Measurements from ENCODE around the gene STARD8.

Gene STARD8

DNA sequence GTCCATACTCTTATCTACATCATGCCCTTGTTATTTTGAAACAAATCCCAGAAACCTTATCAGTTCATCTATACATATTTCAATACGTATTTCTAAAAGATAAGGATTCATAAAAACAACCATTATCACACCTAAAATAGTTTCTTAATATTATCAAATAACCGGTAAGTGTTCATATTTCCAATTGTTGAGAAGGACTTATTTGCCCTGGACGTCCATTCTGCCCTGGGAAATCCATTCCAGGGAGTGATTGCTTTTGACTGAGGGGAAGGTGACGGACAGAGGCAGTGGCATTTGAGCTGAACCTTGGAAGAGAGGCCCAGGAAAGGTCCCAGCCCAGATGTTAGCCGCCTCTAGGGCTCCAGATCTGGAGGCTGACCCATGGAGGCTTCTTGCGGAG lies 49.6 kb downstream of the STARD8 start:
- Histone ChIP-seq H3K27me3 (peaks cover 81 to 100% (median 99%) of the 10 kb centered on the region in 11 experiments), H3K4me2 (peak overlapping the region in 7 of 11 experiments; percentile 16 to 86 (median 59); a peak in 10 of 22 replicates), H4K20me1 (peaks cover 0 to 15% (median 0%) of the 10 kb centered on the region in 11 experiments; a peak in 4 of 22 replicates), H3K9ac (peak overlapping the region in 1 of 11 experiments; percentile 2; a peak in 2 of 22 replicates), H3K4me1 (peaks cover 0 to 96% (median 20%) of the 10 kb centered on the region in 10 experiments; a peak in 11 of 20 replicates), H3K36me3 (no peaks in the 10 kb centered on the region), H3K27ac (peak overlapping the region in 6 of 11 experiments; percentile 27 to 52 (median 44); a peak in 9 of 22 replicates), H3K9me3 (replicated peaks in 1 of 11) (peaks cover 0 to 13% (median 7%) of the 10 kb centered on the region in 11 experiments; a peak in 8 of 22 replicates), H3K4me3 (no peak overlapping the region)
- TF ChIP-seq Cebpa-rat (IDR thresholded peaks at IDR 0.05), result no peak

DNA sequence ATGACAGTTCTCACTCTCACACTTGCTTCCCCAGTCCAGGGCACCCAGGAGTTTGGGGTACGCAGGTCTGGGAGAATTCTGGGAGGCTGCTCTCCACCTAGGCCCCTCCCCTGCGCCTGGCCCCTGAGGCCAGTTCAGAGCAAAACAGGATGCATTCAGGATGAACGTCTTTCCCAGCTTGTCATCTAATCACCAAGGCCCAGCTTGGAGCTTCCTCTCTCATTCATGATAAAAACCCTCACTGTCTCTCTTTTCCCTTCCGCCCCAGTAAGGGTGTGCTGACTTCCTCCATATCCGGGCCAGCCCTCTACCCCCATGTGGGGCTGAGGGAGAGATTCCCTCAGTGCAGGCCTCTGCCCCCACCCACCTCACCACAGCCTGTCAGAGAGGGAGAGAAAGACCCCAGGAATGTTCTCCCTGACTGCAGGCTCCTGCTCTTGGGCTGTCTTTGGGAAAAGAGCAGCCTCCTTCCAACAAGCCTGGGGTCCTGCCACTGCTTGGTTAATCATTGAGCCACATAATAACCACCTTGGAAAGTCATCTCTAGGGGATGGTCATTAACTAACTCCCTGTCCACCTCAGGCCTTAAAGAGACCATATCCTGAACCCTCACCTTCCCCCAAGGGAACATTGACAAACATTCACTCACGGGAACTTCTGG lies 50.1 kb downstream of the STARD8 start:
- no peak for TF ChIP-seq Cebpa-rat (IDR thresholded peaks at IDR 0.05)
- Histone ChIP-seq H3K27me3 (peaks cover 78 to 100% (median 99%) of the 10 kb centered on the region in 11 experiments), H3K4me2 (peak overlapping the region in 7 of 11 experiments; percentile 16 to 86 (median 59); a peak in 11 of 22 replicates), H4K20me1 (peaks cover 0 to 15% (median 0%) of the 10 kb centered on the region in 11 experiments; a peak in 3 of 22 replicates), H3K36me3 (no peaks in the 10 kb centered on the region), H3K27ac (peak overlapping the region in 6 of 11 experiments; percentile 27 to 52 (median 44); a peak in 11 of 22 replicates), H3K4me1 (peaks cover 0 to 99% (median 22%) of the 10 kb centered on the region in 10 experiments; a peak in 11 of 20 replicates), H3K9ac (peak overlapping the region in 2 of 11 experiments; percentile 2 to 8; a peak in 2 of 22 replicates), H3K9me3 (replicated peaks in 1 of 11) (peaks cover 0 to 13% (median 7%) of the 10 kb centered on the region in 11 experiments; a peak in 8 of 22 replicates), H3K4me3 (no peak overlapping the region)

DNA sequence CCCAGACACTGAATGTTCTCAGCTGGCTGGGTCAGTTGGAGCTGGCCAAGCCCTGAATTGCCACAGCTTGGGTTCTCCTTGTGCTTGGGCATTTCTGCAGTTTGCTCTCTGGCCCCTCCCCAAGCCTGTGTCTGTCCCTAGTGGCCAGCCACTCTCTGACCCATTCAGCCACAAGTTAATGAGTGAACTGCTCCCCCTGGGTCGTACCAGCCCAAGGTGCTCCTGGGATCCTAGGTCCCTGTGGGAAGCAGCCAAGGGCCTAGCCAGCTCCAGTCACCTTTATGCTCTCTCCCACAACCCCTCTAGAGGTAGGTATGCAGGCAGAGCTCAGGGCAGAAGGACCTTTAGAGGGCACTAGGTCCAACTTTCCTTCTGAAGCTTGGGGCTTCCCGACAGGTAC lies 51.5 kb downstream of the STARD8 start:
- 0 out of 22 replicates have a peak overlapping the region, but pooled peaks of 1 of the 11 experiments have one; percentile 29 for H3K9ac ChIP-seq
- peak overlapping the region in 3 of 11 experiments; percentile 72 to 84 (median 80); a peak in 6 of 22 replicates for H3K27ac ChIP-seq
- H3K9me3 ChIP-seq (replicated peaks in 1 of 11), result peaks cover 0 to 4% (median under 1%) of the 10 kb centered on the region in 11 experiments; a peak in 4 of 22 replicates
- H3K4me1 ChIP-seq, result peaks cover 6 to 99% (median 32%) of the 10 kb centered on the region in 10 experiments; a peak in 19 of 20 replicates
- H4K20me1 ChIP-seq, result peaks cover 0 to 11% (median 0%) of the 10 kb centered on the region in 11 experiments; a peak in 2 of 22 replicates
- H3K4me3 ChIP-seq, result no peak overlapping the region
- H3K27me3 ChIP-seq, result peaks cover 67 to 100% (median 94%) of the 10 kb centered on the region in 11 experiments
- peak overlapping the region in 4 of 11 experiments; percentile 60 to 86 (median 82); a peak in 7 of 22 replicates for H3K4me2 ChIP-seq
- no peaks in the 10 kb centered on the region for H3K36me3 ChIP-seq
- TF ChIP-seq Cebpa-rat (IDR thresholded peaks at IDR 0.05), result no peak

DNA sequence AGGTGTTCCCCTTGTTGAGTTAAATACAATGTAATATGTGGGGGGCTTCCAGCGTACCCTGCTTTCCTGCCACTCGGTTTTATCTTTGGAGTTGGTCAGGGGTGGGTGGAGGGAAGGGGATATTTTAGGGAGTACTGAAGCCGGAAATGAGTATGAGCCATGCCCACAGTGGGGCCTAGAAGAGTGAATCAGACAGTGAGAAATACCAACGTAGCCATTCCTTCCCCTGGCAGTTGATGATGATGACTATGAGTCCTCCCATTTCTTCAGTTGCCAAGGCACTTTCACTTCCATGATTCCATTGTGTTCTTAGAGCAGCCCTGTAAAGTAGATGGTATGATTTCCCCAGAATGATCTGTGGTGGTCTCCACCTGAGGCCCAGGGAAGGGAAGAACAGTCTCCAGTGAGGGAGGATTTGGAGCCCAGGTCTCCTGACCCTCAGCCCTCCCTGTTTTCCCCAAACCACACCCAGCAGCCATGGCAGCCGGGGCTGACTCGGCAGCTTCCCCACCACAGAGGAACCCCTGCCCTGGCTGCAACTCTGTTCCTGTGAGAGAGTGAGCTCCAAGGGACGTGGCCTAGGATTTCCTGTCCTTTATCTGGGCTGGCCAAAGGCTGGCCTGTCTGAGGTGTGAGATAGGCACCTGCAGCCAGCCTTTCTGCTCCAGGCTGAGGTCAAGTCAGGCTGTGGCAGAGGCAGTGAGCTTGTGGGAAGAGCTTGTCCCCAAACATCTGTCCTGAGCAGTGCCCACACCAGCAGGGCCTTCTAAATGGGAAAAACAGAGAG lies 52.7 kb downstream of the STARD8 start:
- Histone ChIP-seq H3K9me3 (replicated peaks in 1 of 11) (no peaks in the 10 kb centered on the region), H3K27me3 (peaks cover 65 to 100% (median 94%) of the 10 kb centered on the region in 11 experiments), H4K20me1 (peaks cover 0 to 8% (median 0%) of the 10 kb centered on the region in 11 experiments; a peak in 2 of 22 replicates), H3K4me1 (peaks cover 6 to 100% (median 38%) of the 10 kb centered on the region in 10 experiments; a peak in 19 of 20 replicates), H3K4me3 (no peak overlapping the region), H3K27ac (peak overlapping the region in 6 of 11 experiments; percentile 16 to 84 (median 68); a peak in 10 of 22 replicates), H3K36me3 (no peaks in the 10 kb centered on the region), H3K4me2 (peak overlapping the region in 5 of 11 experiments; percentile 54 to 86 (median 78); a peak in 10 of 22 replicates), H3K9ac (peak overlapping the region in 5 of 11 experiments; percentile 1 to 60 (median 17); a peak in 6 of 22 replicates)
- TF ChIP-seq Cebpa-rat (IDR thresholded peaks at IDR 0.05), result no peak

DNA sequence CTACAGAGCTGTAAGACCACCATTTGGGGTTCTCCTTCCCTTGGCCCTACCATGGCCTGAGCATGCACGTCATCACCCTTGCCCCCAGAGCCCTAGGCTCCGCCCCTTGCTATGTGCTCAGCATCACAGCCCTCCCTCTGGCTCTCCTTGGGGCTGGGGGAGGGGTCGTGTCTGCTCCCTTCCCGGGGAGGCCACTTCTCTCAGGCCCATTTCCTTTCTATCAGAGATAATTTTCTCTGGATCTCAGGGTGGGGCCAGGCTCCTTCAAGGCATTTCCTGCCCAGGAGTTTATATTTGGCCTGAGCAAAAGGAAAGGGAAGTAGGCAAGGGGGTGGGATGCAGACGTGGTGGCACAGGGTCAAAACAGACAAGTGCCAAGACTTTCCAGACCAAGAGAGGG lies 55.9 kb downstream of the STARD8 start:
- Histone ChIP-seq H3K4me3 (no peak overlapping the region), H3K4me2 (peak overlapping the region; percentile 38 to 86 (median 68)), H3K4me1 (peaks cover 6 to 68% (median 30%) of the 10 kb centered on the region in 10 experiments; a peak in 19 of 20 replicates), H3K9ac (peak overlapping the region in 4 of 11 experiments; percentile 24 to 46 (median 40); a peak in 4 of 22 replicates), H3K27me3 (peaks cover 49 to 100% (median 94%) of the 10 kb centered on the region in 11 experiments), H3K27ac (peak overlapping the region in 8 of 11 experiments; percentile 5 to 74 (median 58); a peak in 13 of 22 replicates), H3K36me3 (no peaks in the 10 kb centered on the region), H3K9me3 (replicated peaks in 1 of 11) (no peaks in the 10 kb centered on the region), H4K20me1 (peaks cover 0 to 13% (median 0%) of the 10 kb centered on the region in 11 experiments; a peak in 2 of 22 replicates)
- TF ChIP-seq Cebpa-rat (IDR thresholded peaks at IDR 0.05), result no peak

DNA sequence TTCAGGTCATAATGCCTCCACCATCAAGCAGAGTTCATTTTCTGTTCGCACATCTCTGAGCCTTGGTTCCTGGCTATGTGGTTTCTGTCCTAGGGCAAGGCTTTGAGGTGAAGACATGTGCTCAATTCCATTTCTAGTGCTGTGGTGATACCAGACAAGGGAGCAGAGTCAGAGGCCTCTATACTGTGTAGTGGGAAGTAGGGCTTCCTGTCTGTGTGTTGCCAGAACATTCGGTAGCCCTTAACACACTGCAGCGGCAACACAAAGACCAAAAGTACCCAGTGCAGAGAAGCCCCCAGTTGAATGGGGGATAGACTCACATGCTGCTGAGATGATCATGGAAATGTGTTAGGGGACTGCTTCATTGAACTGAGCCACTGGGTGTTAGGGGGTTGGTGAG lies 56.4 kb downstream of the STARD8 start:
- TF ChIP-seq Cebpa-rat (IDR thresholded peaks at IDR 0.05), result no peak

DNA sequence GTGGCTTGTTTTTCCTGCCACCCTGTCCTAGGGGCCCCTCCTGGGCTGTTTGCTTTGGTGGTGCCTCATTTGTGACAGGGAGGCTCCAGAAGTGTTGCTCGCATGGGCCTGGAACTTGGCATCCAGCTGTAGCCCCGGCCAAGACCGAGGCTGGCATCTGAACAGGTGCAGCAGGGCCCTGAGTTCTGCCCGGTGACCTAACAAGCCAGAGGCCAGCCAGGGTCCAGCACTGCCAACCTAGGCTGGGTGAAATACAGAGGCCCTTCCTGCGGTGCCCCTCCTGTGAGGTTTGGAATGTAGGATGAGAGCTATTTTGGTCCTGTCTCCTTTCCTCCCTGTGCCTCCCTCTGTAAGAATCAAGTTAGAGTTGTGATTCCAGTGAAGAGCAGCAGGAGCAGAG lies 58.5 kb downstream of the STARD8 start:
- H3K4me3 ChIP-seq, result no peak overlapping the region
- no peak overlapping the region for H3K4me2 ChIP-seq
- H3K27me3 ChIP-seq, result peaks cover 50 to 98% (median 91%) of the 10 kb centered on the region in 11 experiments
- H3K36me3 ChIP-seq, result no peaks in the 10 kb centered on the region
- H3K4me1 ChIP-seq, result peaks cover 6 to 42% (median 23%) of the 10 kb centered on the region in 10 experiments; a peak in 19 of 20 replicates
- no peaks in the 10 kb centered on the region for H3K9me3 ChIP-seq (replicated peaks in 1 of 11)
- H3K9ac ChIP-seq, result no peak overlapping the region
- no peak overlapping the region for H3K27ac ChIP-seq
- H4K20me1 ChIP-seq, result peaks cover 0 to 22% (median 0%) of the 10 kb centered on the region in 11 experiments; a peak in 6 of 22 replicates
- TF ChIP-seq Cebpa-rat (IDR thresholded peaks at IDR 0.05), result no peak

More for the DNA sequence above, 56.4 kb downstream of the STARD8 start:
- Histone ChIP-seq H3K9me3 (replicated peaks in 1 of 11) (no peaks in the 10 kb centered on the region), H3K27me3 (peaks cover 50 to 100% (median 94%) of the 10 kb centered on the region in 11 experiments), H3K4me2 (peak overlapping the region; percentile 38 to 86 (median 68); a peak in 21 of 22 replicates), H3K36me3 (no peaks in the 10 kb centered on the region), H3K27ac (peak overlapping the region in 7 of 11 experiments; percentile 15 to 74 (median 64); a peak in 12 of 22 replicates), H4K20me1 (peaks cover 0 to 13% (median 0%) of the 10 kb centered on the region in 11 experiments; a peak in 2 of 22 replicates), H3K4me3 (no peak overlapping the region), H3K4me1 (peaks cover 6 to 63% (median 30%) of the 10 kb centered on the region in 10 experiments; a peak in 19 of 20 replicates), H3K9ac (peak overlapping the region in 4 of 11 experiments; percentile 17 to 46 (median 40); a peak in 3 of 22 replicates)

Data from BLaER1 treated with 17β-estradiol and CSF1 and Interleukin-3, amounts not matched to agents 10 nM and 100 nM (cell line).